NCI-H1417 (cell line): ENCODE results near the gene PERM1.
"Not testable (repeated sequence)": the region's sequence is repeated elsewhere in the genome, so short reads cannot be mapped to it uniquely, and the experiment has no call there.

Source experiments
- DNase-seq, 3 experiments: peaks; one replicate each; lab custom pipeline; 2025; lab: John Stamatoyannopoulos, UW

Gene PERM1

GRCh38 chr1:998995-999724, 17.3 kb upstream of the PERM1 start:
- peak in 2 of 3 experiments; percentile 60 to 67 for DNase-seq

- DNase-seq = peak in 2 of 3 experiments; percentile 57 to 73
Measured at GRCh38 chr1:998745-998994, 16.8 kb upstream of the PERM1 start.

DNA sequence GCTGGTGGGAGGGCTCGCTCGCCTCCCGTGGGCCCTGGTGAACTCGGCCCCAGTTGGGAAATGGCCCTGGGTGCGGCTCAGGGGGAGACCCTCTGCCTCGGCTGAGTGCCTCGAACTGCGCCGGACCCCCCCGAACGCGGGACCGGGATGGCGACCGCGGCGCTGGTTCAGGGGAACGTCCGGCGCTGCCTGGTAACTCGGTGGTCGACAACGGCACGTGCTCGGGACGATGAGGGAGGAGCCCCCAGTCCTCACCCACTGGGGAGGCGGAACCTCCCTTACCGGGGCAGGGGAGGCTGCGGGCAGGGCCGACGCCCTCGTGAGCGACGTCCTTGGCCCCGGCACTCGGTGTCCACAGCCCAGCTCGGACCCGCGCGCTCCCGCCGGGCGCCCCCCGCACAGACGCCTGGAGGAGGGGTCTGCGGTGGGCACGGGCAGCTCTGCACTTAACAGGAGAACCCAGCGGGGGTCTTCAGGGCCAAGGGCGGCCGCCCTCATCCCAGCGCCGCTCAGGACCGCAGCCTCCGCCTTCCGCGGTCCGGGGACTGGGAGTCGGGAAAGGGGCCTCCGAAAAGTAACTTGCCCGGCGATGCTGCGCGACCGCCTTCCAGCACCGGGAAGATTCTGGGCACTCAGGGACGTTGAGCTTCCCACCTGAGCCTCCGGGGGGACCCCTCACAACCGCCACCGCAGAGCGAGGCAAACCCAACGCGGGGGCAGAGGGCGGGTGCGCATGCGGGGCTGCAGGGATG, 16.3 kb upstream of the PERM1 start:
- DNase-seq = no peak

DNA sequence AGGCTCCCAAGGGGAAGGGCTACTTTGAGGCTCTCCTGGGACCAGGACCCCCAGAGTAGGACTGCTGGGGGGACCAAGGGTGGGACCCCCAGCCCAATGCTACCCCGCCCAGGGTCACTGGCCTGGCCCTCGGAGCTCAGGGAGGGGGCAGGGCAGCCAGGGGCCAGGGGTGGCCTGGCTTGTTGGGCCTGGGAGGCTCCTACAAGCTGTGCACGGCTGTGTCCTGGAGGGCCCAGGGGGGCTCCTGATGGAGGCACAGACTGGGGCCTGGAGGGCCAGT, 15.8 kb upstream of the PERM1 start:
- DNase-seq = no peak

DNA sequence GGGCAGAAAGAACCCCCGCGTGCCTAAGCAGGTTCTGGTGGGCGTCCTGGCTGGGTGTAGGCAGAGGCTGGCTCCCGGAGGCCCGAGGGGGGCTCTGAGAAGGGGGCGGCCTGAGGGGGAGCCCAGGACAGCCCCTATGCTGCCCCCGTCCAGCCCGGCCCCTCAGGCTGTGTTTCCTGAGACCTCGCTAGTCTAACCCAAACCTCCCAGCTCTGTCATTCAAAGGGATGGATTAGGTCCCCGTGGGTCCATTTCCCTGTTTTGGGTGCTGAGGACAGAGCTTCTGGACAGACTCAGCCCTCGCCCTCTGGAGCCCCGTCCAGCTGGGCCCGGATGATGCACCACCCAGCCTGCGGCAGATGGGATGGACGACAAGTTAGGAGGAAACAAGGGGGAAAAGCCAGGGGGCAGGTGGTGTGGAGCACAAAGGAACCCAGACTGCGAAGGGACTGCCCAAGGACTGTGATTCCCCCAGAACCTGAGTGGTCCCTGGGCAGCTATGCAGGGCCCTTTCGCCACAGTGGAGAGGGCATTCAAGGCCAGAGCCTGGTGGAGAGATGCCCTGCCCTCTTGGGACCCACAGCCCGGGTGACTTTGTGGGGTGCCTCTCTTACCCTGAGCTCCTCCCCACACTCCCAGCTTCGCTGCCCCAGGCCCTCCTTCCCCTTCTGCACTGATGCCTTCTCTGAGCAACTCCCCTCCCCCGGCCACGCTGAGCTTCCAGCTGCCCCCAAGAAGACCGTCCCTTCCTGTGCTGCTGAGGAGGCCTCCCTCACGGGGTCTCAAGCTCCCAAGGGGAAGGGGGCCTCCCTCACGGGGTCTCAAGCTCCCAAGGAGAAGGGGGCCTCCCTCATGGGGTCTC, 15.2 kb upstream of the PERM1 start:
- DNase-seq = no peak

- no peak for DNase-seq
Measured at GRCh38 chr1:995665-996633, 14.1 kb upstream of the PERM1 start.

DNA sequence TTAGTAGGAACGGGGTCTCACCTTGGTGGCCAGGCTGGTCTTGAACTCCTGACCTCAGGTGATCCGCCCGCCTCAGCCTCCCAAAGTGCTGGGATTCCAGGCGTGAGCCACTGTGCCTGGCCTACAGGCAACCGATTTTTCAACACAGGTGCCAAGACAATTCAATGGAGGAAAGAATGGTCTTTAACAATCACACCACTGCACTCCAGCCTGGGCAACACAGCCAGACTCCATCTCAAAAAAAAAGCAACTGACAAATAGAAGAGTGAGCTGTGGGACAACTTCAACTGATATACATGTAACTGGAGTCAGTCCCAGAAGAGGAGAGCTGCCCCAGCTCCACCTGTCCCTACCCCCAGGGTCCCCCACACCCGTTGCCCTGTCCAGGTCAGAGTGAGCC, 12.7 kb upstream of the PERM1 start:
- DNase-seq = not testable (repeated sequence)

DNA sequence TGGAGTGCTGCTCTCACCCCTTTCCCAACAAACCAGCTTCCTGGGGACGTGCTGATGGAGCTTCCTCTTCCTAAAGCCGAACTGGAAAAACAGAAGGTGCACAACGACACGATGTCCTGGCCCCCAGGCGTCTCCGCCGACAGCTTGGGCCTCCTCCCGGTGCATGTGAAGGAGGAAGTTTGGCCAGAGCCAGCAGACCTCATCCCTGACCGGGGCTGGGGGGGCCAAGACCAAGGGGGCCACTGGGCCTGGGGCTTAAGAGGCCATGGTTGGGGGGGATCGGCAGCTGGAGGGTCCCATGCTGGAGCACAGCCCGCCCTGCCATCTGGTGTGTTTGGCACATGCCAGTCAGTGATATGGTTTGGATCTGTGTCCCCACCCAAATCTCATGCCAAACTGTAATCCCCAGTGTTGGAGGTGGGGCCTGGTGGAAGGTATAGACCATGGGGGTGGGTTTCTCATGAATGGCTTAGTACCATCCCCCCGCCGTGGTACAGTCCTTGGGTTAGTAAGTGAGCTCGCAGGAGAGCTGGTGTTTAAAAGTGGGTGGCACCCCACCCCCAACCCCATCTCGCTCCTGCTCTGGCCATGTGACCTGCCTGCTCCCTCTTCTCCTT, 11.6 kb upstream of the PERM1 start:
- DNase-seq = no peak

GRCh38 chr1:992362-992761, 10.5 kb upstream of the PERM1 start:
- DNase-seq = no peak

- no peak for DNase-seq
Measured at GRCh38 chr1:991895-992294, 10.0 kb upstream of the PERM1 start.

DNA sequence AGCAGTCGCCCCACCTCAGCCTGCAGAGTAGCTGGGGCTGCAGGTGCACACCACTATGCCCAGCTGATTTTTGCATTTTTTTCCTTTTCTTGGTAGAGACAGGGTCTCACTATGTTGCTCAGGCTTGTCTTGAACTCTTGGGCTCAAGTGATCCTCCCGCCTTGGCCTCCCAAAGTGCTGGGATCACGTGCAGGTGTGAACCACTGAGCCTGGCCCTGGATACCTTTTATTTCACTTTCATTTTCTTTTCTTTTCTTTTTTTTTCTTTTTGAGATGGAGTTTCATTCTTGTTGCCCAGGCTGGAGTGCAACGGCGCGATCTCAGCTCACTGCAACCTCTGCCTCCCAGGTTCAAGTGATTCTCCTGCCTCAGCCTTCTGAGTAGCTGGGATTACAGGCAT, 9.4 kb upstream of the PERM1 start:
- not testable (repeated sequence) for DNase-seq

- not testable (repeated sequence) for DNase-seq
Measured at GRCh38 chr1:988061-988460, 6.2 kb upstream of the PERM1 start.

DNA sequence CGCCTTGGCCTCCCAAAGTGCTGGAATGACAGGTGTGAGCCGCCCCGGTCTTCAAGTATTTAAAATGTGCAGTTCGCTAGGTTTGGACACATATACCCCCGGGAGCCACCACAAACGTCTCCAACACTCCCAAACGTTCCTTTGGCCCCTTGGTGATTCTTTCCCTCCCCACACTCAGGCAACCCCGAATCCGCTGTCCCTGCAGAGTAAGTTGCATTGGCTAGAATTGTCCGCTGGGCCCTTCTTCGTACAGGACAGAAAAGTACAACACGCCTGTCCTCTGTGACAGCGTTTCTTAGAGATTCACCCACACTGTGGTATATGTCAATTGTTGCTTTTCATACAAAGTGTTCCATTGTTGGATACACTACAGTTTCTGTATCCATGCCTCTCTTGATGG, 3.2 kb upstream of the PERM1 start:
- DNase-seq = no peak

DNA sequence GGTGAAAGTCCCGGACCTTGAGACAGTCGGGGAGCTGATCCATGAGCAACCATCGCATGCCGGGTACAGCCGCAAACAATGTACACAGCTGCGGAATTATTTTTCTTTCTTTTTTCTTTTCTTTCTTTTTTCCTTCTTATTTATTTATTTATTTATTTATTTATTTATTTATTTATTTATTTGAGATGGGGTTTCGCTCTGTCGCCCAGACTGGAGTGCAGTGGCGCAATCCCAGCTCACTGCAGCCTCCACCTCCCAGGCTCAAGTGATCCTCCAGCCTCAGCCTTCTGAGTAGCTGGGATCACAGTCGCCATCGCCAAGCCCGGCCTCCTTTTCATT, 2.6 kb upstream of the PERM1 start:
- no peak for DNase-seq

DNA sequence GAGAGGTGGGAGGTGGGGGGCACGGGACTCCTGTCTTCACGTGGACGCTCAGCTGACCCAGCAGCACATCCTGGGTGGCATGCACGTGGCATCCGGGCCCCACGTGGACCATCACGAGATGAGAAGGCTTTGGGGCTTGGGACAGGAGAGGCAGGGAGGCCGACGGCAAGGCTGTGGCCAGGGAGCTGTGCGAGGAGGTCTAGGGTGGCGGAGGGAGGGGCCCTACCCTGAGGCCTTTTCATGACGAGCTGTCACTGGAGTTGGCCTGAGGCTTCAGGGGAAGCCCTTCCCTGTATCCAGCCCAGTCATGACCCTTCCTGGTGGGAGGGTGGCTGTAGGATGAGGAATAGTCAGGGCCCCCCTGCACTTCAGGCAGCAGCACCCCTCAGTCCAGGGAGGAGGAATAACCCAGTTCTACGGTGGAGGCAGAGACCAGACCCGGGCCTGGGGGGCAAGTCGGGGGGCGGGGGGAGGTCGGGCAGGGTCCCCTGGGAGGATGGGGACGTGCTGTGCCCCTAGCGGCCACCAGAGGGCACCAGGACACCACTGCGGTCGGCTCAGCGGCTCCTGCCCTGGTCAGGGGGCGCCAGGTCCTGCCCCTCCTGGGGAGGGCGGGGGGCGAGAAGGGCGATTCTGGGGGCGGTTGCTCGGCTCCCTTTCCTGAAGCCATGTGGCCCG, 2.0 kb upstream of the PERM1 start:
- peak; percentile 7 to 46 (median 39) for DNase-seq

- peak in 1 of 3 experiments; percentile 6 for DNase-seq
Measured at GRCh38 chr1:982765-983436, 1.0 kb upstream of the PERM1 start.

- DNase-seq = no peak
Measured at GRCh38 chr1:981491-981954, 370 bp downstream of the PERM1 start.

- DNase-seq = no peak
Measured at GRCh38 chr1:980602-981395, 1.1 kb downstream of the PERM1 start.

DNA sequence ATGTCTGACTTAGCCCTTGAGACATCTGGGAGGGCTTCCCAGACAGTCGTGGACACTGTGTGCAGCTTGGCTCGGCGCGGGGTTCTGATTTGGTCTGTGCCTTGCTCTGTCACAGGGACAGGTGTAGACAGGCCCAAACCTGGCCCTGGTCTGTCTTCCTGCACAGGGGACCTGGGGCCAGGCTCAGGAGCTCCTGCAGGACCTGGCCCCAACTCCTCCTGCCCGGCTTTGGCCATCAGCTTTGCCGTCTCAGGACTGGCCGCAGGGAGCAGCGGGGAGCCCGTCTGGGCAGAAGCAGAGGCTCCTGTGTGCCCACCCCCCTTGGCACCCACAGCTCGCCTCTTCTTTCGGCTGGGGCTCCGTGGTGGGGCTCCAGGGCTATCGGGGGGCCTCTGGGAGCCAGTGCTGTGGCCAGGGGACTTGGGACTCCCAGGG, 1.7 kb downstream of the PERM1 start:
- DNase-seq = no peak

GRCh38 chr1:979744-980072, 2.2 kb downstream of the PERM1 start:
- DNase-seq = no peak
